K562 (cell line): Measurements from ENCODE around the gene DENND1A. TPM values are rescaled to one million over a fixed set of nuclear protein-coding genes. Genes with fewer than 3 reads are reported as not detected.
A peak's percentile ranks its signal among the peaks of the same experiment; 100 is the strongest.

Experiments
- CTCFL ChIP-seq: IDR thresholded peaks from 2 replicates; pipeline ENCODE4 v1.6.1; 2011; ENCODE audit warnings: borderline replicate concordance, low read depth, mild to moderate bottlenecking, moderate library complexity, low read length; ENCODE audit not compliant: insufficient read depth, poor library complexity, severe bottlenecking
- MAZ ChIP-seq, 2 experiments: fragments of 450-650 bp in 1 of 2; sonication (generic) in 1 of 2; formaldehyde crosslinking; IDR thresholded peaks in 1 of 2; conservative IDR thresholded peaks in 1 of 2; 2 replicates each; pipeline versions ENCODE4 v1.4.0 to v1.5.0; 2020; ENCODE audit warnings: mild to moderate bottlenecking in 1 of 2, missing genetic modification reagents in 1 of 2
- RAD21 ChIP-seq, 2 experiments: fragments of 250-450 bp in 1 of 2; fragments of 450-650 bp in 1 of 2; sonication (Bioruptor Pico) in 1 of 2; formaldehyde crosslinking in 1 of 2; IDR thresholded peaks in 1 of 2; conservative IDR thresholded peaks in 1 of 2; 2 replicates each; pipeline versions ENCODE4 v1.4.0 to v1.8.0; 2020 to 2022; ENCODE audit warnings: mild to moderate bottlenecking in 2 of 2, moderate library complexity in 1 of 2
- SIN3A ChIP-seq, 2 experiments: fragments of 150-350 bp in 1 of 2; IDR thresholded peaks; 2 replicates each; pipeline ENCODE4 v1.6.1; 2011 to 2016; ENCODE audit warnings: borderline replicate concordance in 2 of 2, low read depth in 2 of 2, low read length in 2 of 2, mild to moderate bottlenecking in 2 of 2, moderate library complexity in 2 of 2; ENCODE audit not compliant: control insufficient read depth in 1 of 2
- VEZF1 ChIP-seq: fragments of 200-800 bp; sonication (Bioruptor generic); IDR thresholded peaks from 2 replicates; pipeline ENCODE4 v1.6.1; 2017; ENCODE audit warnings: missing genetic modification characterization, missing compliant biosample characterization
- ZFP30 ChIP-seq: fragments of 250-450 bp; sonication (Bioruptor Pico); IDR thresholded peaks from 2 replicates; pipeline ENCODE4 v1.8.0; 2022; ENCODE audit warnings: moderate library complexity, mild to moderate bottlenecking, inconsistent platforms, borderline replicate concordance
- polyA plus RNA-seq, 8 experiments: library from polyadenylated mRNA; depleted of rRNA in 4 of 8; stranded (reverse) in 5 of 8; unstranded in 3 of 8; fragments of >200 nt; fragmentation: Nextera tagmentation in 2 of 8; fragmentation: Illumina TruSeq in 1 of 8; extraction: Ambion mirVana in 2 of 8; extraction: Trizol in 1 of 8; gene quantifications; 2 replicates each; pipeline versions ENCODE4 v1.2.1 to v1.2.3, GENCODE V29; 2011 to 2014; ENCODE audit warnings: inconsistent platforms in 1 of 8, missing spikeins in 1 of 8
- total RNA-seq, 7 experiments: library from RNA; depleted of rRNA in 6 of 7; stranded (reverse); fragments of >200 nt in 6 of 7; fragmentation: Illumina TruSeq in 2 of 7; extraction: Trizol in 2 of 7; gene quantifications; 2 replicates each; pipeline versions ENCODE4 v1.2.1 to v1.2.3, GENCODE V29; 2011 to 2021; ENCODE audit warnings: low replicate concordance in 1 of 7

Gene DENND1A
- total and polyA plus RNA-seq, 9 of the 15 experiments (the other 6 are each of a cell fraction or from before 2014, with no cell fraction given), result 7.6 to 29.5 (median 15.7) TPM

- TF ChIP-seq CTCFL (peak; percentile 31), RAD21 (CRISPR knock-in tag; conservative IDR thresholded peaks at IDR 0.05 in 1 of 2, IDR thresholded peaks at IDR 0.05 in 1 of 2) (peak in 1 of 2 experiments; percentile 29; a peak in 1 of 4 replicates), MAZ (CRISPR knock-in tag; conservative IDR thresholded peaks at IDR 0.05 in 1 of 2, IDR thresholded peaks at IDR 0.05 in 1 of 2) (peak in 1 of 2 experiments; percentile 44; a peak in 1 of 4 replicates), SIN3A (IDR thresholded peaks at IDR 0.05; ENCODE audit: borderline replicate concordance in 2 of 2, control insufficient read depth in 1 of 2, low read depth in 2 of 2, low read length in 2 of 2) (peak in 1 of 2 experiments; percentile 41; a peak in 1 of 4 replicates), ZFP30 (CRISPR knock-in tag) (no peak), VEZF1 (CRISPR knock-in tag) (peak; percentile 89)
Observed at GRCh38 chr9:123355761-123356431, 574.0 kb downstream of the DENND1A start, which contains the start of gene CRB2 (continued).
